Measurements from ENCODE around the gene OCA2.

OCA2 gene

GRCh38 chr15:27844018-27844666 lies 255.0 kb downstream of the OCA2 start:
- DNase-seq, result no peak

DNA sequence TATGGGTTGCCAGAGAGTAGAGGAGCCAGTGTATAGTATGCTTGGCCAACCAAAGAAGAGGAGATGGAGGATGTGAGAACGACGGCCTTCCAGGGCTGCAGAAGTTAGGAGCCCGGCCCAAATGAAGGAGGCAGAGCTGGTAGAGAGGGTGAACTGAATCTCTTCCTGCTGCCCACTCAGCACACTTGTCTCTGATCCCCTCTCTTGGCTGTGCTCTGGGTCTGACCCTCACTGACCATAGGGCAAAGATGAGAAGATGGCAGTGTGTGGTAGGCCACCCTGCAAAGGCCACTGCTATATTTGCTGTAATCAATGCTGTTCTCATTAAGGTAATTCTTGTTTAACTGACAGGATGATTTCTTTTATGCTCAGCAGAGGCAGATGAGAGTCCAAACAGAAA lies 256.0 kb downstream of the OCA2 start:
- no peak for DNase-seq

- DNase-seq, result no peak
Measured at GRCh38 chr15:27842526-27842925, 256.6 kb downstream of the OCA2 start.

DNA sequence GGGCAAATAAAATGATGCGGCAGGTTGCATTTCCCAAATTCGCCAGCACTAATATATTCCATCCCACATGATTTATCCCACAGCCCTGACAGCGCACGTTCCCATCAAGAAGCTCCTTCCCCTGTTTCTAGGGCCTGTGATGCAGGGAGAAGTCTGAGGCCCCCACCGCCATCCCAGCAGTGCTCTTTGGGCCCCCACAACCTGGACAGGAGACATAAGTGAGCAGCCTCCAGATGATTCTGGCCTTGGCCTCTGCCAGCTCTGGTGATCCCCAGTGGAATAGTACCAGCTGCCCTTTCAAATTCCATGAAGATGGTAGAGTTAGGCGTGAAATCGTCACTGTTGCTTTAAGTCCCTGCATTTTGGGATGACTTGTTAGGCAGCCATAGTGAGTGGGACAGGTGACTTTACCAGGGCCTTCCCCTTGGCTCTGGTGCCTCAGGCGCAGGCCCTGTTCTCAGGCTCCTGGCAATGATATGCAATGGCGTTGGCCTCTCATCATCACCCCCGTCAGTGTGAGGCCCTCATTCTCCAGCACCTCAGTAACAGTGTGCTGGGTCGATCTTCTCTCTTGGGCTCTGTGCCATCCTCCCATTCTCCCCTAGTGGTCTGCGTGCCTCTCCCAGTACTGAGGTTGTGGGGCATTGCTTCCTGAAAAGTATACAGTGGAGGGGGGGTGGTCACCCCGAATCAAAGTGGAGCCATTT lies 263.7 kb downstream of the OCA2 start:
- DNase-seq, result no peak

DNA sequence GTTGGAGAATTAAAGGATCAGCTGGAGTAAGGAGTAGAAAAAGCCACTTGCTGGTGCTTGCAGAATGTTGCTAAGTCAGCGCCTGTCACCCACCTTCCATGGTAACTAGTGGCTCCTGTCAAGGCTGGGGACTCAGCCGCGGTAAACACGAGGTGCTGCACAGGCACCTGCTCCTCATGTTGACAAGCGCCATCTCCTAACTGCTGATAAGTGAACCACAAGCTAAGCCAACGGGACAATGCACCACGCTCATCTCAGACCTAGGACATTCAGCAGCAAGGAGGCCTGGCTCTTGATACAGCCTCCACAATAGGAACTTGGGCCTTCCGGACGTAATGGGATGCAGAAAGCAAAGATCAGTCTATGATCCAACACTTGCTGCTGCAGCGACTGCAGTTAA lies 264.4 kb downstream of the OCA2 start:
- DNase-seq, result no peak

GRCh38 chr15:27833974-27834373 lies 265.1 kb downstream of the OCA2 start:
- DNase-seq, result no peak

GRCh38 chr15:27833178-27833577 lies 265.9 kb downstream of the OCA2 start:
- DNase-seq, result no peak

DNA sequence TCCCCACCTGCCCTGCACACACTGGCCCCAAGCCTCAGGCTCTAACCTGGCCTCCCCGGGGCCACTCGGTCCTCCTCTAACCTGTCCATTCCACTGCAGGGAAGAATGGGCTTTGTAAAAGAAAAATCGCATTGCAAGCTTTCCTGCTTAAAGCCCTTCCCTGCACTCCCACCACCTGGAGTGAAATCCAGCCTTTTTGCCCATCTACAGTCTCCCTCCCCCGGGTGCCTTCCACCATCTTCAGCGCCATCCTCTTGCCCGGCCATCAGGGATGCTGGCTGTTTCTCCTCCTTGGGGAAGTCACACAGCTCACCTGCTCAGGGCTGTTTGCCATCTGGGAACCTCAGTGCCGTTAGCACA lies 266.9 kb downstream of the OCA2 start:
- DNase-seq, result no peak

DNA sequence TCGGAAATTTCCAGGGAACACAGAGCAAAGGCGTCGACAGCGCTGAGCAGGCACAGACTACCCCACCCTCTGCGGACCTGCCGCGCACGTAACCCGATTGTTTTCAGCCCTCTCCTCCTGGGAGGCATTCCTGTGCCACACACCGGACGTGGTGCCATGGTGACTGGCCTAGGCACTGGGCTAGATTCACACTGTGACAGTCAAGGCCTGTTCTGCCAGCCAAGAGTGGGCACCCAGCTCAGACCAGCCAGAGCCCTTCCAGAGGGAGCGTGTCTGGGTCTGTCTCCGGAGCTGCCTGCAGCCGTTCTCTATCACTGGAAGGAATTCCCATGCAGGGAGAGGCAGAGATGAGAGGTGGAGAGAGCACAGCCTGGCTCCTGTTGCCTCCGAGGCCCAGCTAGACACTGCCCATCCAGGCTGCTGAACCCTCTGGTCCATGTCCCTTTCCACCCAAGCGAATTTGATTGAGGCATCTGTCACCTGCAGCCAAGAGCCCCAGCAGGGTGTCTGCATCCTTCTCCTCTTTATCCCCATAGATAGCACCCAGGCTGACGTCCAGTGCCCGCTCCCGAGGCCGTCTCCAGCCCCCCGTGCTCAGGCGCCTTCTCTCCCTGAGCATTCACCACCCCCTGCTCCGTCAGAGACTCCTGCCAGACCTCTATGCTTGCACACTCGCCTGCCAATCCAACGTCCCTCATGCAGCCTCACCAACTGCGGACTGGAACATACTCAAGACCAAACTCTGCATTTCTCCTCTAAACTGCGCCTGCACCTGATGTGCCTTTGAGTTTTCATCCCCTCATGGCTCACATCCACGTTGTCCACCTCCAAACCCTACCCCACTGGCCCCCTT lies 267.5 kb downstream of the OCA2 start:
- no peak for DNase-seq

- no peak for DNase-seq
Measured at GRCh38 chr15:27828746-27829145, 270.4 kb downstream of the OCA2 start.

GRCh38 chr15:27826902-27827714 lies 272.0 kb downstream of the OCA2 start:
- no peak for DNase-seq

GRCh38 chr15:27826411-27826810 lies 272.7 kb downstream of the OCA2 start:
- no peak for DNase-seq

DNA sequence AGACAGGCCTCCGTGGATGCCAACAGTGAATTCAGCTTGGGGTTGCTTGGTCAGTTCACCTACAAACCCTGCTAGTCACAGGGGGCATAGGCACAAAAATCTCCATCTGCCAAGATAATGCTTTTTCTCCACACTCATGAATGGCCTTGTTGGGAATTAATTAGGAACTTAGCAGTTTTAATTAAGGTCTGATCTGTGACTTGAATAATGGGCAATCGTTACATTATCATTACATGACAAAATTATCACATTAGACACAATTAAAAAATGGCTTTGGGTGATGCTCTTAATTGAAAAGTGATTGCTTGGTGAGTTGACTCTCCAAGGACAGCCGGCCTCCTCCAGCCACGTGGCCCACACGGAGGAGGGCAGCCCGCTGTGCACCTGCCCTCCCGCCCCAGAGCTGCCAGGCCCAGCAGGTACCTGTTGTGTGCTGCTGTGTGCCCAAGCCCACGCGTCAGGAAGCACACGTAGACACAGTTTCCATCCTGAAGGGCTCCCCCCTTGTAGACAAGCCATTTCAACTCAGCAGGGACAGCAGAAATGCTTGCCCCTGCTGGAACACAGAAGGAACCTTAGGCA lies 274.2 kb downstream of the OCA2 start:
- DNase-seq, result no peak

- DNase-seq, result no peak
Measured at GRCh38 chr15:27821273-27821672, 277.8 kb downstream of the OCA2 start.

DNA sequence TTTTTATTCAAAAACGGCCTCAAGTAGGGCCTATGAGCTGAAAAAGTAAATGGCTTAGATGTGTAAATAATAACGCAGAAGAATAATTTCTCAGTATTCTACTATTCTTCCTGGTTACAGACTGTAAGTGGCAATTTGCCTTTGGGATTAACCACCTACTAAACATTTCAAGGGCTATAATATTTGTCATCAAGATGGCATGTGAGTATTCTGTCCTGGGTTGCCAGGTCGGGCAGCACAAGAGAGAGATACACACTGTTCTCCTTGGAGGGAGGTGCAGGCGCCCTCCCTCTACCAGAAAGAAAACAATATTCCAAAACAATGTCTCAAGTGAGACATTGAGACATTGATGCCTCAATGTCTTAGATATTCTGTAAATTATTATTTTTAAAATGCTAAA lies 278.4 kb downstream of the OCA2 start:
- no peak for DNase-seq

DNA sequence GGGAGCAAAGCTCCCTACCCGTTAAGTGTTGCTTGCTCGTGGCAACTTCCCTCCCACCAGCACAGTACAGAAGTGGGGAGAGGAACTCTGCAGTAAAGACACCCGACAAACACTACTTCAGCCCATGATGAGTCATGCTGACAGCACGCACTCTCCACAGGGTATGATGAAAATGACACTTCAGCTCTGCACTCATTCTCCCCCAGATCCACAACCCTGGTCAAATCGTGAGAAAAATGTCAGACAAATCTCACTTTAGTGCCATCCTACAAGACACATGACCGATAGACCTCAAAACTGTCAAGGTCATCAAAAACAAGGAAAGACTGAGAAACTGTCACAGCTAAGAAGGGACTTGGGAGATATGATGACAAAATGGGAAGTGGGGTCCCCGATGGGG lies 278.9 kb downstream of the OCA2 start:
- DNase-seq, result peak in 1 of 2 donors; percentile 2

DNA sequence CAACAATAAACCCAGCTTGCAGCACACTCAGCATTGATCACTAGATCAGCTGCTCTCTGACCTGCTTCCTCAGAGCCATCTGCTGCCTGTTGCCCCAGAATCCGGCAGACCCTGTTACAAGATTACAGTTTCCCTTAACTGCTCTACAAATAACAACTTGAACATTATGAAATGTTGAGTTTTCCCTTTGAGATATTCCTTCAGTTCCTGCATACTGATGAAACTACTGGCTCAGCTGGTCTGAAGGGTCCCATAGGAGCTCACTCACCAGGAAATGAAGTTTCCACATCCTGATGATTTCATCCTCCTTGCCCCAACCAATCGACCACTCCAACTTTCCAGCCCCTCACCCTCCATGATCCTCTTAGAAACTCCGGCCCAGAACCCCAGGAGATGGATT lies 281.9 kb downstream of the OCA2 start:
- DNase-seq, result no peak

DNA sequence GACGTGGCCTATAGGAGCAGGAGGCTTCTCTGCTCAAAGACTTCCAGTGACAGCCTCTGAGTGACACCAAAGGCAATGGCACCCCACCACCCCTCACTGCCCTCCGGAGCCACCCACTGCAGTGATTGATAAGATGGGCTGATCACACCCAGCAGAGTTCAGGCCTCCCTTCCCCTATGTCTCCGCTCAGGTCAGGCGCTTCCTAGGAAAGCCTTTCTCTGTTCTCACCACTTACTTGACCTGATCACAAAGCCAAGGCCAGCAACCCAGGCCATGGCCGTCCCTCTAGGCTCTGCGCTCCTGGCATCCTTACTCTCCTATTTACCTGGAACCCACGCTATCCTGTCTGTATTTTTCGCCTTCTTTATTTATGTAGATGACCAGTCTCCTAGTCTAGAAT lies 282.3 kb downstream of the OCA2 start:
- no peak for DNase-seq

DNA sequence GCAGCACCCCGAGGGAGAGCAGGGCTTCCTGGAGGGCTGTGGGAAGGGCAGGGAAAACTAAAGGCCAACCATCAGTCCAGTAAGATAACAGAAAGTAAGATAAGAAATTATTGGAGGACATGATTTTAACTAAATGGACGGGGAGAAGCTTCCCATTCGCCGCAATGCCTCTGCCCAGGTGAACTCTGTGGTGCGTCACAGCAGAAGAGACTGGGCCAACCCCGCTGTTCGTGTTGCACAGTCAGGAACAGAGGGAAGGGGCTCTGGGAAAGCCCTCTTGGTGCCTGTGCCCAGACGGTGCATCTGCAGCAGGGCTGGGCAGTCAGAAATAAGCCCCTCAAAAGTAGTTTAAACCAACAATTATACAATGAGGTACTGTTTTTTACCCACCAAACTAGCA lies 284.1 kb downstream of the OCA2 start:
- no peak for DNase-seq

DNA sequence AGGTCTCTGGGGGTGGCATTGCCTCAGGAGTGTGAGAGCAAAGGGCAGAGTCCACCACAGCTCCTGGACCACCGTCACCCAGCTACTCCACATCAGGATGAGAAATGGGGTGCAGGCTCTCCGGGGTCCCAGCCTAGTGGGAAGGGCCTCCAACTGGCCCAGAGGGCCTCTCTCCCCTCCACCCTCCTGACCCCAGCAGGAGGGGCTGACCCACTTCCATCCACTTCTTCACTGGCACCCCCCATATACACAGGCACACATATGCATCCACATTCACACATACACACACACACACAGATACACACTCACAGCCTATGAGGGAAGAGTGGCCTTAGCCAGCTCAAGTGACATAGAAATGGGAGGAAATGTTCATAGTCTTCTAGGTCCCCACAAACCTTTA lies 286.0 kb downstream of the OCA2 start:
- DNase-seq, result no peak

GRCh38 chr15:27808182-27808581 lies 290.9 kb downstream of the OCA2 start:
- DNase-seq, result no peak

DNA sequence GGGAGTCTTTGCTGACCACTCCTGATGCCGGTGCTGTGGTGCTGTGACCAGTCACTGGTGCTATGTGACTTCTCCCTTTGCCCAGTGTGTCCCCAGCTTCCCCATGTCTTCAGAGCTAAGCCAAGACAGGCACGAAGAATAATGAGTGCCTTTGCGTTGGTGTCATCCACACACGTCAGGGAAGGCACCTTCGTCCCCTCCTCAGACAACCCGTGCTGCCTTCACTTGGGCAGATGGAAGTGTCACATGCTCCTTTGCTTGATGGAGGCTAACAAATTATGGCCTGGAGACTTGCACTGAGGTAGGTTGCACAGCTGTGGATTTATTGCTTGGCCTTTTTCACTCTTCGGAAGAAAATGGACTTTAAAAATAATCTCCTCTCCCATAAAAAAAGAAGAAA lies 291.8 kb downstream of the OCA2 start:
- DNase-seq, result no peak

DNA sequence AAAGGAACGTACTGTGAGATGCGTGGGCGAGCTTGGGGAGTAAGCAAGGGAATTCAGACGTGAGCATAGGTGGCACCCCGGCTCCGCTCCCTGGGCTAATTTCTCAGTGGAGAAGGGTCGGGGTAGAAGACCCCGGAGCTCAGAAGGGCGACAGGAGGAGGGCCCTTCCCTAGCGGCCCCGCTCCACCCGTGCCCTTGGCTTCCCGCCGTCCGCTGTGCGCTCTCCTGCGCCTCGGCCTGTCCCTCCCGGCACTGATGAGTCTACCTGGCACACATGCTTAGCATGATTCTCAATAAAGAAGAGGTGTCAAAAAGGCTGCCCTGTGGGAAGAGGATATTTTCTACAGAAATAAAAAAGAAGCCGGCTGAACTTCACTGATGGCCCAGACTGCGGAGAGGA lies 292.7 kb downstream of the OCA2 start:
- DNase-seq, result no peak
